B cell (primary cell): ENCODE data around the gene PYGM. TPM values are rescaled to one million over a fixed set of nuclear protein-coding genes. Genes with fewer than 3 reads are reported as not detected.

ENCODE experiments used
- ATAC-seq: fragments of 200-7000 bp; cut with Tn5 transposase; one replicate; pipeline ENCODE4 v1.10.0; 2021; ENCODE audit warnings: low read depth, mild to moderate bottlenecking, moderate number of reproducible peaks, moderate library complexity
- CTCF ChIA-PET: fragments of 350-600 bp; sonication (Branson Sonifier 250); formaldehyde crosslinking; loops from one replicate; lab custom pipeline; 2021; ENCODE audit warnings: antibody characterized with exemption, inconsistent platforms; lab: Charles Lee
- POLR2A ChIA-PET: fragments of 350-600 bp; sonication (Branson Sonifier 250); formaldehyde crosslinking; loops from one replicate; lab custom pipeline; 2021; ENCODE audit warnings: antibody characterized with exemption; lab: Charles Lee
- DNase-seq: peaks from one replicate; pipeline ENCODE4 v3.0.0; 2013
- H2AFZ ChIP-seq: 2 replicates; pipeline ENCODE4 v1.6.1; 2012; ENCODE audit warnings: mild to moderate bottlenecking, low read depth, low read length; ENCODE audit not compliant: insufficient read depth, poor library complexity, severe bottlenecking
- H3K27ac ChIP-seq, 2 donors: 1 replicate in 1 of 2; 2 replicates in 1 of 2; pipeline ENCODE4 v1.5.1; 2012 to 2013; ENCODE audit warnings: low read length in 2 of 2, mild to moderate bottlenecking in 2 of 2, moderate library complexity in 1 of 2
- H3K27me3 ChIP-seq, 4 experiments: fragments of 200-600 bp in 1 of 4; sonication (generic) in 1 of 4; replicated peaks in 1 of 4; 1 replicate in 2 of 4; 2 replicates in 2 of 4; pipeline versions ENCODE4 v1.6.1 to v1.7.0; 2013 to 2016; ENCODE audit warnings: low read length in 3 of 4, mild to moderate bottlenecking in 2 of 4, mixed read lengths in 1 of 4, moderate library complexity in 1 of 4; ENCODE audit not compliant: insufficient read depth in 4 of 4, control insufficient read depth in 3 of 4; ENCODE audit errors: control extremely low read depth in 1 of 4
- H3K36me3 ChIP-seq, 2 experiments: replicated peaks in 1 of 2; 1 replicate in 1 of 2; 2 replicates in 1 of 2; pipeline versions ENCODE4 v1.6.1 to v1.7.1; 2013; ENCODE audit warnings: low read length in 1 of 2; ENCODE audit not compliant: insufficient read depth in 2 of 2, control insufficient read depth in 1 of 2; ENCODE audit errors: control extremely low read depth in 1 of 2, extremely low read depth in 1 of 2
- H3K4me1 ChIP-seq, 2 donors: fragments of 200-600 bp in 1 of 2; sonication (generic) in 1 of 2; 1 replicate in 1 of 2; 2 replicates in 1 of 2; pipeline versions ENCODE4 v1.5.1 to v1.6.1; 2013 to 2017; ENCODE audit warnings: low read length in 2 of 2; ENCODE audit not compliant: control insufficient read depth in 2 of 2, insufficient read depth in 2 of 2
- H3K4me2 ChIP-seq: replicated peaks from 2 replicates; pipeline ENCODE3; 2012; ENCODE audit warnings: mild to moderate bottlenecking, low read depth, low read length; ENCODE audit not compliant: poor library complexity, severe bottlenecking
- H3K4me3 ChIP-seq, 5 experiments: fragments of 200-600 bp in 1 of 5; sonication (generic) in 1 of 5; 1 replicate in 3 of 5; 2 replicates in 2 of 5; pipeline versions ENCODE4 v1.5.1 to v1.7.0; 2011 to 2016; ENCODE audit warnings: low read length in 4 of 5, mild to moderate bottlenecking in 4 of 5, low read depth in 2 of 5, control low read depth in 1 of 5, moderate library complexity in 1 of 5; ENCODE audit not compliant: insufficient read depth in 1 of 5; ENCODE audit errors: control extremely low read depth in 1 of 5, extremely low read depth in 1 of 5
- H3K79me2 ChIP-seq: fragments of 200-600 bp; sonication (generic); one replicate; pipeline ENCODE4 v1.6.0; 2016; ENCODE audit warnings: low read length; ENCODE audit not compliant: control insufficient read depth, insufficient read depth
- H3K9ac ChIP-seq: fragments of 200-600 bp; sonication (generic); 2 replicates; pipeline ENCODE4 v1.6.1; 2017; ENCODE audit warnings: mild to moderate bottlenecking, low read length, moderate library complexity
- H3K9me3 ChIP-seq, 3 donors: one replicate each; pipeline versions ENCODE4 v1.6.1 to v1.7.1; 2013; ENCODE audit warnings: low read length in 2 of 3; ENCODE audit not compliant: control insufficient read depth in 2 of 3, insufficient read depth in 1 of 3; ENCODE audit errors: control extremely low read depth in 1 of 3
- H4K20me1 ChIP-seq: 2 replicates; pipeline ENCODE4 v1.6.0; 2012; ENCODE audit warnings: mild to moderate bottlenecking, low read length; ENCODE audit not compliant: insufficient read depth, control insufficient read depth, poor library complexity, severe bottlenecking
- H3K27ac Mint-ChIP-seq: one replicate; pipeline ENCODE4 v1.8.0; 2021; ENCODE audit warnings: mixed read lengths
- H3K27me3 Mint-ChIP-seq: one replicate; pipeline ENCODE4 v1.8.0; 2021; ENCODE audit warnings: mixed read lengths
- H3K4me1 Mint-ChIP-seq: one replicate; pipeline ENCODE4 v1.8.0; 2021; ENCODE audit warnings: mixed read lengths
- H3K4me3 Mint-ChIP-seq: one replicate; pipeline ENCODE4 v1.8.0; 2021; ENCODE audit warnings: mixed read lengths
- H3K9me3 Mint-ChIP-seq: one replicate; pipeline ENCODE4 v1.8.0; 2022; ENCODE audit warnings: mixed read lengths; ENCODE audit not compliant: insufficient read depth
- EZH2 ChIP-seq: IDR thresholded peaks from 2 replicates; pipeline ENCODE4 v1.6.1; 2012; ENCODE audit warnings: borderline replicate concordance, low read depth, mild to moderate bottlenecking, moderate library complexity, low read length; ENCODE audit not compliant: insufficient read depth, poor library complexity, severe bottlenecking
- WGBS: methylation state at CpG from one replicate; pipeline ENCODE4 v1.1.5; 2013; ENCODE audit warnings: missing lambda C conversion rate; ENCODE audit not compliant: insufficient coverage; 5-methylcytosine and 5-hydroxymethylcytosine counted together
- intact Hi-C: fragments of 100-400 bp; cut with micrococcal nuclease; formaldehyde crosslinking; loops from one replicate; pipeline ENCODE4 v1.10.0; 2022
- polyA plus RNA-seq: library from polyadenylated mRNA; depleted of rRNA; stranded (reverse); fragments of >200 nt; gene quantifications from 2 replicates; pipeline ENCODE4 v1.2.3, GENCODE V29; 2012
- total RNA-seq, 2 donors: library from RNA; stranded (reverse); fragments of 120-200 nt in 1 of 2; gene quantifications; 1 replicate in 1 of 2; 2 replicates in 1 of 2; pipeline versions ENCODE4 v1.2.3 to v1.2.4, GENCODE V29; 2013 to 2022
- TF ChIP-seq, protein P1 (sequence below): fragments of 200-600 bp; IDR thresholded peaks from one replicate; pipeline ENCODE4 v1.8.0; 2022; ENCODE audit warnings: antibody characterized with exemption, mild to moderate bottlenecking

The PYGM gene
- total and polyA plus RNA-seq, 2 donors (not counting 1 experiment from before 2014, with no cell fraction given) = 9.3 to 9.6 TPM

DNA sequence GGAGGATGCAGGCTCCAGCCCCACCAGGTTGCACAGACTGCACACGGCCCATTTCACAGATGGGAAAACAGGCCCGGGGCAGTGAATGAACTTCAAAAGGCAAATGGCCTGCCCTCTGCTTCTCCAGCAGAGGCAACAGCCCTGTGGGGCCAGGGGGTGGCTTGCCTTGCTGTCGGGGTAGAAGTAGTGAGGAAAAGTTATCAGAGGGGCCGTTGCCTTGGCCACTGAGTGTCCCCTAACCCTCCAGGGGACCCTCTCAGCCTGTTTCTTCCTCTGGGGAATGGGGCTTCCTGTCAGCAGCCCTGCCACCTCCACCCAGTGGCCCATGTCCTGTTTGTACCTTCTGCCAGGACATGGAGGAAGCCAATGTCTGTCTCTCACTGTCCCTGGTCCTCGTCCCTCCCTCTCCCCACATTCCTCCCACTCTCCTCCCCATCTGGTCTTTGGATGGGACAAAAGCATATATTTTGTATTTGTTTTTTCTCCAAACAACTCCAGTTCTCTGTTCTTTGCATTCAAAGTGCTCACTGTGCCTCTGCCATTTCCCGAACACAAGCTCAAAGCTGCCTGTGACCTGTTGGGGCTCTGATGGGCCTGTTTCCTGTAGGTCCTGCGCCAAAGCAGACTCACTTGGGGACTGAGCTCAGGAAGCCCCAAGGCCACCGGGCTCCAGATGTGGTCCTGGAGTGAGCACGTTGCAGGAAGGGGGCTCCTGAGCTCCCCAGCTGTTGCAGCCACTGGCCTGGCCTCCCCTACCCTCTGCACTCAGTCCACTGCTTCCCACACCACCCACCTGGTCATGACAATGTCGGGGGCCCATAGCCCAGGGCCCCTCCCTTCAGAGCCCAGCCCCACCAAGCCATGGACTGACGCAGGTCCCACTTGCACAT lies 33.7 kb upstream of the PYGM start:
- POLR2A ChIA-PET = interaction anchor here (0.7 to 1.2 kb wide), 2 partner anchors 12 to 15 kb away, joined by 3 to 4 read pairs; partner anchors contain the start of gene SF1
- no peaks in the 10 kb centered on the region for H3K27me3 Mint-ChIP-seq
- DNase-seq (no peak), ATAC-seq (no peak)
- no peaks in the 10 kb centered on the region for H3K9me3 ChIP-seq
- no peak overlapping the region for H3K9ac ChIP-seq
- CTCF ChIA-PET = interaction anchor here (0.7 to 1.7 kb wide), 3 partner anchors 8 to 118 kb away, joined by 3 to 5 read pairs (median 3); no protein-coding TSS in a partner anchor
- peaks cover 19% of the 10 kb centered on the region for H3K4me1 Mint-ChIP-seq
- 40% methylated on average over 10 of the region's 11 CpGs for WGBS
- no peaks in the 10 kb centered on the region for H3K27me3 ChIP-seq
- peaks cover 2 to 58% of the 10 kb centered on the region in 2 experiments for H3K36me3 ChIP-seq
- H3K4me3 ChIP-seq = no peak overlapping the region
- H2AFZ ChIP-seq = no peak overlapping the region
- peak overlapping the region in 1 of 2 donors; percentile 48 for H3K27ac ChIP-seq
- H3K4me2 ChIP-seq = peak overlapping the region; percentile 30
- no peak for TF ChIP-seq EZH2
- TF ChIP-seq, protein P1, sequence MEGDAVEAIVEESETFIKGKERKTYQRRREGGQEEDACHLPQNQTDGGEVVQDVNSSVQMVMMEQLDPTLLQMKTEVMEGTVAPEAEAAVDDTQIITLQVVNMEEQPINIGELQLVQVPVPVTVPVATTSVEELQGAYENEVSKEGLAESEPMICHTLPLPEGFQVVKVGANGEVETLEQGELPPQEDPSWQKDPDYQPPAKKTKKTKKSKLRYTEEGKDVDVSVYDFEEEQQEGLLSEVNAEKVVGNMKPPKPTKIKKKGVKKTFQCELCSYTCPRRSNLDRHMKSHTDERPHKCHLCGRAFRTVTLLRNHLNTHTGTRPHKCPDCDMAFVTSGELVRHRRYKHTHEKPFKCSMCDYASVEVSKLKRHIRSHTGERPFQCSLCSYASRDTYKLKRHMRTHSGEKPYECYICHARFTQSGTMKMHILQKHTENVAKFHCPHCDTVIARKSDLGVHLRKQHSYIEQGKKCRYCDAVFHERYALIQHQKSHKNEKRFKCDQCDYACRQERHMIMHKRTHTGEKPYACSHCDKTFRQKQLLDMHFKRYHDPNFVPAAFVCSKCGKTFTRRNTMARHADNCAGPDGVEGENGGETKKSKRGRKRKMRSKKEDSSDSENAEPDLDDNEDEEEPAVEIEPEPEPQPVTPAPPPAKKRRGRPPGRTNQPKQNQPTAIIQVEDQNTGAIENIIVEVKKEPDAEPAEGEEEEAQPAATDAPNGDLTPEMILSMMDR = no peak
- H3K4me3 Mint-ChIP-seq = no peak overlapping the region
- peaks cover 4% of the 10 kb centered on the region for H3K79me2 ChIP-seq
- H3K27ac Mint-ChIP-seq = peak overlapping the region; percentile 75
- H3K9me3 Mint-ChIP-seq = no peaks in the 10 kb centered on the region
- H3K4me1 ChIP-seq = peaks cover 8 to 11% of the 10 kb centered on the region in 2 donors
- H4K20me1 ChIP-seq = no peaks in the 10 kb centered on the region
- intact Hi-C loops = no loop called here

GRCh38 chr11:64792482-64792881 lies 32.7 kb upstream of the PYGM start:
- H3K27ac ChIP-seq = no peak overlapping the region
- H3K9me3 ChIP-seq = no peaks in the 10 kb centered on the region
- intact Hi-C loops = no loop called here
- H3K36me3 ChIP-seq = peaks cover 2 to 62% of the 10 kb centered on the region in 2 experiments
- WGBS = 80% methylated on average over 1 of the region's 4 CpGs
- H3K79me2 ChIP-seq = no peaks in the 10 kb centered on the region
- H3K4me3 Mint-ChIP-seq = no peak overlapping the region
- H3K4me3 ChIP-seq = no peak overlapping the region
- no peaks in the 10 kb centered on the region for H3K27me3 Mint-ChIP-seq
- no peak for TF ChIP-seq EZH2
- TF ChIP-seq, protein P1 = no peak
- H3K4me1 ChIP-seq = peaks cover 13 to 17% of the 10 kb centered on the region in 2 donors
- H4K20me1 ChIP-seq = no peaks in the 10 kb centered on the region
- no peaks in the 10 kb centered on the region for H3K27me3 ChIP-seq
- H3K9me3 Mint-ChIP-seq = no peaks in the 10 kb centered on the region
- no peak overlapping the region for H3K9ac ChIP-seq
- POLR2A ChIA-PET = no interaction called here
- ATAC-seq = no peak
- peaks cover 21% of the 10 kb centered on the region for H3K4me1 Mint-ChIP-seq
- H2AFZ ChIP-seq = no peak overlapping the region
- CTCF ChIA-PET = interaction anchor here (1.2 to 1.7 kb wide), 3 partner anchors 8 to 56 kb away, joined by 3 to 10 read pairs (median 3); no protein-coding TSS in a partner anchor
- H3K27ac Mint-ChIP-seq = peak overlapping the region; percentile 41
- DNase-seq = no peak
- H3K4me2 ChIP-seq = no peak overlapping the region
